Measurements from ENCODE around the gene TPPP.

The TPPP gene

DNA sequence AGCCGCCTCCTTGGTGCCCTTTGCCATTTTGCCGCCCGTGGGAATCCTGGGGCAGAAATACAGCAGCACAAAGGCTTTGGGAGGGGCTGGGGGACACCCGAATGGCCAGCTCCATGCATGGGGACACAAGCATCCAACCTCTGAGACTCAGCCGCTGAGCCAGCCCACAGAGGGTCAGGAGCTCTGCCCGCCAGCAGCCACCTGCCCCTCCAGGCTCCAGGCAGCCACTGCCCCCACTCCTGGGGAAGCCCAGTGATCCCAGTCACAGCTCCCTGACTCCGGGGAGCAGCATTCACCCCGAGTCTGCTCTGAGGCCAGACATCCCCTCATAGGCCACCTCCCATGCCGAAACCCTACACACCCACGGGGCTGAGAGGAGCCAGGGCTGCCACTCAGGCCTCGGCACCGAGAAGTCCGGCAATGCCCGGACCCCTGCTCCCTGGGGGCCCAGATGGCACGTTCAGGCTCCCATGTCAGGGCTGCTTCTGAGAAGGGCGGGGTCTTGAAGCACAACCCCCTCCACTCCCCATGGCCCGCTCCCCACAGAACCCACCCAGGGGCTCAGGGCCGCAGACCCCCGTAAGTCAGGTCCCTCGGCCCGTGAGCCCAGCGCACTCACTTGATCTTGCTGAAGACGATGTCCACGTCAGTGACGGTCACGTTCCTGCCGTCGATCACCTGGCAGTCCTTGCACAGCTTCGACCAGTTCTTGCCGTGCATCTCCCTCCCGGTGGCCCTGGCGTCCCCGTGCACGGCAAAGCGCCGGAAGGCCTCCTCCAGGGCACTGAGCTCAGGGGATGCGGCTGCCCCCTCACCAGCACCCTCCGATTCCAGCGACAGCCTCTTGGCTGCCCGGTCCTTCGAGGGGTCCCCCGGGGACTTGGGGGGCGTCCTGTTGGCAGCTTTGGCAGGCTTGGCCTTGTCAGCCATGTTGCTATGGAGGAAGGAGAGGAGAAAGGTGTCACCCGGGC lies 15.7 kb downstream of the TPPP start:
- DNase-seq (ENCODE audit: extremely low read depth, low read depth), result no peak
- H3K4me3 ChIP-seq (replicated peaks; ENCODE audit: low read depth, low read length), result no peak overlapping the region
- TF ChIP-seq, protein P1, sequence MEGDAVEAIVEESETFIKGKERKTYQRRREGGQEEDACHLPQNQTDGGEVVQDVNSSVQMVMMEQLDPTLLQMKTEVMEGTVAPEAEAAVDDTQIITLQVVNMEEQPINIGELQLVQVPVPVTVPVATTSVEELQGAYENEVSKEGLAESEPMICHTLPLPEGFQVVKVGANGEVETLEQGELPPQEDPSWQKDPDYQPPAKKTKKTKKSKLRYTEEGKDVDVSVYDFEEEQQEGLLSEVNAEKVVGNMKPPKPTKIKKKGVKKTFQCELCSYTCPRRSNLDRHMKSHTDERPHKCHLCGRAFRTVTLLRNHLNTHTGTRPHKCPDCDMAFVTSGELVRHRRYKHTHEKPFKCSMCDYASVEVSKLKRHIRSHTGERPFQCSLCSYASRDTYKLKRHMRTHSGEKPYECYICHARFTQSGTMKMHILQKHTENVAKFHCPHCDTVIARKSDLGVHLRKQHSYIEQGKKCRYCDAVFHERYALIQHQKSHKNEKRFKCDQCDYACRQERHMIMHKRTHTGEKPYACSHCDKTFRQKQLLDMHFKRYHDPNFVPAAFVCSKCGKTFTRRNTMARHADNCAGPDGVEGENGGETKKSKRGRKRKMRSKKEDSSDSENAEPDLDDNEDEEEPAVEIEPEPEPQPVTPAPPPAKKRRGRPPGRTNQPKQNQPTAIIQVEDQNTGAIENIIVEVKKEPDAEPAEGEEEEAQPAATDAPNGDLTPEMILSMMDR (IDR thresholded peaks at IDR 0.05; ENCODE audit: low read depth, low read length, missing control alignments), result no peak

DNA sequence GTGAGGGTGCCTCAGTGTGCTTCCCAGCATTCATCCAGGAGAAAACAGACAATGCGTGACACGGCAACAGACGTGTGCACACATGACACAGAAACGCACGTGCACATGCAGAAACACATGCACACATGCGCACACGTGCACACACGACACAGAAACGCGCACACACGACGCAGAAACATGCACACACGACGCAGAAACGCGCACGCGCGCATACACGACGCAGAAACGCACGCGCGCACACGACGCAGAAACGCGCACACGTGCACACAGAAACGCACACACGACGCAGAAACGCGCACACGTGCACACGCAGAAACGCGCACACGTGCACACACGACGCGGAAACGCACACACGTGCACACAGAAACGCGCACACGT lies 16.5 kb downstream of the TPPP start:
- no peak for DNase-seq (ENCODE audit: extremely low read depth, low read depth)
- TF ChIP-seq, protein P1 (IDR thresholded peaks at IDR 0.05; ENCODE audit: low read depth, low read length, missing control alignments), result no peak

GRCh38 chr5:675871-676698 lies 17.1 kb downstream of the TPPP start:
- DNase-seq (ENCODE audit: extremely low read depth, low read depth), result no peak
- TF ChIP-seq, protein P1 (IDR thresholded peaks at IDR 0.05; ENCODE audit: low read depth, low read length, missing control alignments), result no peak
- no peak overlapping the region for H3K4me3 ChIP-seq (replicated peaks; ENCODE audit: low read depth, low read length)

More for the DNA sequence above, 16.5 kb downstream of the TPPP start:
- no peak overlapping the region for H3K4me3 ChIP-seq (replicated peaks; ENCODE audit: low read depth, low read length)

DNA sequence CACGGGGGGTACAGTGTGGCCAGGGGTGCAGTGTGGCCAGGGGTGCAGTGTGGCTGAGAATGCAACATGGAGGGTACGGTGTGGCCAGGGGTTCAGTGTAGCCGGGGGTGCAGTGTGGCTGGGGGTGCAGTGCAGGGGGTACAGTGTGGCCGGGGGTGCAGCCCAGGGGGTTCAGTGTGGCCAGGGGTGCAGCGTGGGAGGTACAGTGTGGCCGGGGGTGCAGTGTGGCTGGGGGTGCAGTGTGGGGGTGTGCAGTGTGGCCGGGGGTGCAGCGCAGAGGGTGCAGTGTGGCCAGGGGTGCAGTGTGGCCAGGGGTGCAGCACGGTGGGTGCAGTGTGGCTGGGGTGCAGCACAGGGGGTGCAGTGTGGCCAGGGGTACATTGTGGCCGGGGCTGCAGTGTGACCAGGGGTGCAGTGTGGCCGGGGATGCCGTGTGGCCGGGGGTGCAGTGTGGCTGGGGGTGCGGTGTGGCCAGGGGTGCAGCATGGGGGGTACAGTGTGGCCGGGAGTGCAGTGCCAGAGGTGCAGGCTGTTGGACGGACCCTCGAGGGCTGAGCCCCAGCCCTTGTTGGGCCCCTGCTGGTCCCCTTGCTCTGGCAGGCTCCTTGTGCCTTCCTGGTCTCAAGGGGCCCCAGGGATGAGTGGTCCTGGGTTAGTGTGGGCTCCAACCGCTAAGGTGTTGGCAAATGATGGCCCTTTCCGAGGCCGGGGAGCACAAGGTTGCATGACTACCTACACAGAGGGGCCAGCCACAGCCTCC lies 17.9 kb downstream of the TPPP start:
- no peak for DNase-seq (ENCODE audit: extremely low read depth, low read depth)
- TF ChIP-seq, protein P1 (IDR thresholded peaks at IDR 0.05; ENCODE audit: low read depth, low read length, missing control alignments), result no peak
- no peak overlapping the region for H3K4me3 ChIP-seq (replicated peaks; ENCODE audit: low read depth, low read length)

DNA sequence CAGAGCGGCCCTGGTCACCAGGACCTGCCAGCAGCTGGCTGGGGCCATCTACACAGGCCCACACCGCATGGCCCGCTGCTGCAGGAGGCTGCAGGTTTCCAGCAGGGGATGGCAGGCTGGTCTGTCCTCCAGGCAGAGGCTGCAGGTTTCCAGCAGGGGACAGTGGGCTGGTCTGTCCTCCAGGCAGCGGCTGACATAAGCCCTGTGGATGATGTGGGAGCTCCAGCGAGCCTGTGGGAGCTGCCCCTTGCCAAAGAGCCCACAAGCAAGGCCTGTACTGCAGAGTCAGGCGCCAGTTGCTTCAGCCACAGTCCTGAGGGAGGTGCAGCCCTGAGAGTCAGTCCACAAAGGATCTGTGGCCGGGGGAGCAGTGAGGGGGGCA lies 18.5 kb downstream of the TPPP start:
- TF ChIP-seq, protein P1 (IDR thresholded peaks at IDR 0.05; ENCODE audit: low read depth, low read length, missing control alignments), result no peak
- H3K4me3 ChIP-seq (replicated peaks; ENCODE audit: low read depth, low read length), result no peak overlapping the region
- DNase-seq (ENCODE audit: extremely low read depth, low read depth), result no peak
